GM21737 (cell line): Measurements from ENCODE around the gene VPS35L.

ENCODE experiments used
- ATAC-seq: cut with Tn5 transposase; IDR thresholded peaks from one replicate; pipeline ENCODE4 v1.9.1; 2021; ENCODE audit warnings: mild to moderate bottlenecking, moderate library complexity; ENCODE audit not compliant: unreplicated experiment

Gene VPS35L

GRCh38 chr16:19589771-19590302 lies 34.3 kb downstream of the VPS35L start:
- no peak for ATAC-seq

GRCh38 chr16:19595043-19595767 lies 39.7 kb downstream of the VPS35L start:
- no peak for ATAC-seq

GRCh38 chr16:19598805-19599510 lies 43.5 kb downstream of the VPS35L start:
- ATAC-seq, result no peak

GRCh38 chr16:19599968-19600716 lies 44.6 kb downstream of the VPS35L start:
- no peak for ATAC-seq

- ATAC-seq, result no peak
Observed at GRCh38 chr16:19601083-19601976, 45.8 kb downstream of the VPS35L start.

GRCh38 chr16:19604911-19605310 lies 49.4 kb downstream of the VPS35L start:
- no peak for ATAC-seq

- ATAC-seq, result no peak
Observed at GRCh38 chr16:19605701-19606100, 50.2 kb downstream of the VPS35L start.

- no peak for ATAC-seq
Observed at GRCh38 chr16:19607616-19608280, 52.2 kb downstream of the VPS35L start.

- no peak for ATAC-seq
Observed at GRCh38 chr16:19609359-19609758, 53.9 kb downstream of the VPS35L start.

GRCh38 chr16:19610200-19610599 lies 54.7 kb downstream of the VPS35L start:
- ATAC-seq, result no peak

GRCh38 chr16:19613834-19614233 lies 58.3 kb downstream of the VPS35L start:
- ATAC-seq, result no peak

GRCh38 chr16:19616241-19616640 lies 60.7 kb downstream of the VPS35L start:
- no peak for ATAC-seq

GRCh38 chr16:19618876-19619275 lies 63.4 kb downstream of the VPS35L start:
- no peak for ATAC-seq

GRCh38 chr16:19621445-19621844 lies 65.9 kb downstream of the VPS35L start:
- no peak for ATAC-seq

- ATAC-seq, result no peak
Observed at GRCh38 chr16:19625039-19625438, 69.5 kb downstream of the VPS35L start.

GRCh38 chr16:19636436-19637267 lies 81.1 kb downstream of the VPS35L start:
- ATAC-seq, result no peak

GRCh38 chr16:19639986-19640421 lies 84.5 kb downstream of the VPS35L start:
- no peak for ATAC-seq

GRCh38 chr16:19642501-19642900 lies 87.0 kb downstream of the VPS35L start:
- no peak for ATAC-seq

GRCh38 chr16:19644877-19645276 lies 89.4 kb downstream of the VPS35L start:
- ATAC-seq, result no peak
